A673 (cell line): ENCODE results near the gene ZNF672. TPM values are rescaled to one million over a fixed set of nuclear protein-coding genes. Genes with fewer than 3 reads are reported as not detected.

Experiments
- BruUV-seq: library from RNA; stranded (reverse); fragments of 400-500 nt; replicated peaks from 2 replicates; lab custom pipeline; 2021; lab: Mats Ljungman, UMichigan
- CTCF ChIA-PET: fragments of 300-600 bp; sonication (Branson Sonifier 250); formaldehyde crosslinking; loops from one replicate; lab custom pipeline; 2022; ENCODE audit warnings: antibody characterized with exemption; lab: Charles Lee
- POLR2A ChIA-PET: fragments of 300-600 bp; sonication (Branson Sonifier 250); formaldehyde crosslinking; loops from one replicate; lab custom pipeline; 2022; ENCODE audit warnings: antibody characterized with exemption; ENCODE audit not compliant: low non-redundant PET; lab: Charles Lee
- DNase-seq: peaks from one replicate; pipeline ENCODE4 v3.0.0-alpha.2; 2015; ENCODE audit warnings: low spot score
- H3K27ac ChIP-seq: fragments of 200-600 bp; sonication (generic); 2 replicates; pipeline ENCODE4 v1.5.1; 2016; ENCODE audit warnings: mixed run types, low read depth, mild to moderate bottlenecking, mixed read lengths, antibody characterized with exemption, low read length; ENCODE audit not compliant: poor library complexity, severe bottlenecking
- H3K27me3 ChIP-seq: fragments of 200-600 bp; sonication (generic); replicated peaks from 2 replicates; pipeline ENCODE4 v1.6.1; 2017; ENCODE audit warnings: mixed run types, low read depth, mild to moderate bottlenecking, mixed read lengths, antibody characterized with exemption, low read length; ENCODE audit not compliant: insufficient read depth, poor library complexity
- H3K36me3 ChIP-seq: fragments of 200-600 bp; sonication (generic); 2 replicates; pipeline ENCODE4 v1.6.1; 2016; ENCODE audit warnings: mixed run types, mild to moderate bottlenecking, mixed read lengths, antibody characterized with exemption, low read length; ENCODE audit not compliant: insufficient read depth, poor library complexity, severe bottlenecking
- H3K4me1 ChIP-seq: fragments of 200-600 bp; sonication (generic); 2 replicates; pipeline ENCODE4 v1.6.1; 2017; ENCODE audit warnings: mixed run types, mild to moderate bottlenecking, mixed read lengths, antibody characterized with exemption, low read length; ENCODE audit not compliant: insufficient read depth, poor library complexity, severe bottlenecking
- H3K4me3 ChIP-seq: fragments of 200-600 bp; sonication (generic); 2 replicates; pipeline ENCODE4 v1.5.1; 2016; ENCODE audit warnings: low read depth, mixed run types, mild to moderate bottlenecking, mixed read lengths, low read length; ENCODE audit not compliant: poor library complexity, severe bottlenecking
- H3K9me3 ChIP-seq: fragments of 200-600 bp; sonication (generic); 2 replicates; pipeline ENCODE4 v1.6.1; 2016; ENCODE audit warnings: mixed run types, low read depth, mild to moderate bottlenecking, mixed read lengths, antibody characterized with exemption, low read length; ENCODE audit not compliant: poor library complexity, severe bottlenecking
- CTCF ChIP-seq: fragments of 300-800, 200-600 bp; sonication (generic); conservative IDR thresholded peaks from 2 replicates; pipeline ENCODE4 v1.5.1; 2017; ENCODE audit warnings: low read depth, mild to moderate bottlenecking, antibody characterized with exemption, low read length, moderate library complexity, mixed read lengths
- EZH2 ChIP-seq: fragments of 200-600 bp; sonication (generic); IDR thresholded peaks from 2 replicates; pipeline ENCODE4 v1.6.1; 2017; ENCODE audit warnings: borderline replicate concordance, low read depth, mild to moderate bottlenecking, mixed read lengths, antibody characterized with exemption, low read length; ENCODE audit not compliant: poor library complexity, severe bottlenecking
- intact Hi-C: fragments of 100-400 bp; cut with micrococcal nuclease; formaldehyde crosslinking; loops from one replicate; pipeline ENCODE4 v1.10.0; 2022; ENCODE audit not compliant: unreplicated experiment
- total RNA-seq: library from RNA; stranded (reverse); gene quantifications from 2 replicates; pipeline ENCODE4 v1.2.3, GENCODE V29; 2021

Gene ZNF672
- total RNA-seq, 1 experiment from 2014 or later = 21.6 TPM

GRCh38 chr1:248821641-248822040, 16.4 kb upstream of the ZNF672 start:
- Histone ChIP-seq H3K36me3 (peaks cover 14% of the 10 kb centered on the region), H3K9me3 (no peaks in the 10 kb centered on the region), H3K27me3 (no peaks in the 10 kb centered on the region), H3K4me1 (peaks cover 9% of the 10 kb centered on the region), H3K27ac (no peak overlapping the region), H3K4me3 (no peak overlapping the region)
- intact Hi-C loops = no loop called here
- DNase-seq = no peak
- ChIA-PET CTCF (no interaction called here), POLR2A (no interaction called here)
- TF ChIP-seq CTCF = no peak
- no peak for TF ChIP-seq EZH2
- no TSS peak for BruUV-seq

GRCh38 chr1:248822148-248823032, 15.6 kb upstream of the ZNF672 start:
- TF ChIP-seq CTCF (no peak), EZH2 (no peak)
- ChIA-PET CTCF (no interaction called here), POLR2A (interaction anchor here (0.6 kb wide), 1 partner anchor 56 kb away, joined by 3 read pairs; no protein-coding TSS in a partner anchor)
- Histone ChIP-seq H3K4me1 (peaks cover 11% of the 10 kb centered on the region), H3K9me3 (no peaks in the 10 kb centered on the region), H3K4me3 (no peak overlapping the region), H3K36me3 (peaks cover 14% of the 10 kb centered on the region), H3K27ac (no peak overlapping the region), H3K27me3 (no peaks in the 10 kb centered on the region)
- DNase-seq = no peak
- BruUV-seq = no TSS peak
- intact Hi-C loops = no loop called here

- no peak overlapping the region for H3K4me3 ChIP-seq
- POLR2A ChIA-PET = no interaction called here
- intact Hi-C loops = no loop called here
- no peak for TF ChIP-seq CTCF
- no peak for TF ChIP-seq EZH2
- H3K36me3 ChIP-seq = peaks cover 14% of the 10 kb centered on the region
- peaks cover 11% of the 10 kb centered on the region for H3K4me1 ChIP-seq
- H3K27ac ChIP-seq = no peak overlapping the region
- no TSS peak for BruUV-seq
- DNase-seq = no peak
- no peaks in the 10 kb centered on the region for H3K9me3 ChIP-seq
- H3K27me3 ChIP-seq = no peaks in the 10 kb centered on the region
- CTCF ChIA-PET = no interaction called here
Observed at GRCh38 chr1:248823517-248824001, 14.5 kb upstream of the ZNF672 start.
